Kidney (tissue), 14 donors: ENCODE measurements around the gene SHPK. TPM values are rescaled to one million over a fixed set of nuclear protein-coding genes. Genes with fewer than 3 reads are reported as not detected.
A peak's percentile ranks its signal among the peaks of the same experiment; 100 is the strongest.

Source experiments
- DNase-seq, 5 donors: peaks; one replicate each; pipeline ENCODE4 v3.0.0-alpha.2; 2013 to 2020
- FAIRE-seq: peaks from 2 replicates; lab custom pipeline; 2012; peaks lifted over from hg19 to GRCh38; lab: Jason Lieb, UNC
- H3K27ac ChIP-seq, 2 donors: one replicate each; pipeline ENCODE4 v1.7.0; 2013; ENCODE audit warnings: low read depth in 2 of 2, low read length in 2 of 2, inconsistent platforms in 1 of 2
- H3K27me3 ChIP-seq: one replicate; pipeline ENCODE4 v1.7.1; 2013; ENCODE audit warnings: low read length, inconsistent platforms; ENCODE audit not compliant: control insufficient read depth, insufficient read depth
- H3K36me3 ChIP-seq, 3 donors: one replicate each; pipeline versions ENCODE4 v1.7.0 to v1.7.1; 2013; ENCODE audit warnings: low read length in 3 of 3, control low read depth in 1 of 3, inconsistent platforms in 1 of 3; ENCODE audit not compliant: insufficient read depth in 3 of 3, control insufficient read depth in 2 of 3
- H3K4me1 ChIP-seq, 3 donors: one replicate each; pipeline versions ENCODE4 v1.7.0 to v1.7.1; 2013; ENCODE audit warnings: low read length in 3 of 3, inconsistent platforms in 1 of 3, low read depth in 1 of 3; ENCODE audit not compliant: control insufficient read depth in 2 of 3, insufficient read depth in 2 of 3
- H3K4me3 ChIP-seq, 3 donors: one replicate each; pipeline versions ENCODE4 v1.7.0 to v1.8.1; 2013; ENCODE audit warnings: low read length in 3 of 3, control low read depth in 1 of 3, inconsistent platforms in 1 of 3
- H3K9ac ChIP-seq, 3 donors: one replicate each; pipeline versions ENCODE4 v1.7.0 to v1.7.1; 2013; ENCODE audit warnings: low read length in 3 of 3, control low read depth in 1 of 3, inconsistent platforms in 1 of 3
- H3K9me3 ChIP-seq, 3 donors: one replicate each; pipeline versions ENCODE4 v1.7.0 to v1.7.1; 2013; ENCODE audit warnings: low read length in 3 of 3, control low read depth in 1 of 3, inconsistent platforms in 1 of 3; ENCODE audit not compliant: control insufficient read depth in 2 of 3, insufficient read depth in 1 of 3
- intact Hi-C: fragments of 100-400 bp; cut with DNase I; formaldehyde crosslinking; loops from one replicate; pipeline ENCODE4 v1.11.1; 2022
- polyA plus RNA-seq: library from polyadenylated mRNA; stranded (reverse); fragments of 350-450 nt; fragmentation: Illumina TruSeq; extraction: RNeasy Lipid Tissue Mini Kit (QIAGEN cat#74804); gene quantifications from one replicate; pipeline ENCODE4 v1.2.3, GENCODE V29; 2014; ENCODE audit warnings: low read depth, low replicate concordance; ENCODE audit not compliant: insufficient read depth
- total RNA-seq: library from RNA; stranded (reverse); fragmentation: NEBNext Ultra II Directional; extraction: Animal tissue kit (Norgen Biotek cat#: 25700); gene quantifications from one replicate; pipeline ENCODE4 v1.2.1, GENCODE V29; 2021
- TF ChIP-seq, protein P1 (sequence below): IDR thresholded peaks from 3 replicates; pipeline ENCODE4 v1.5.1; 2012; ENCODE audit warnings: mild to moderate bottlenecking, moderate library complexity, borderline replicate concordance; ENCODE audit not compliant: insufficient read depth; ENCODE audit errors: extremely low read depth
- donor health status: control.
- donor health status: control.
- donor health status: control.
- donor health status: control.
- donor health status: control.
- donor health status: DM: yes; HTN: yes; CAD: no.
- donor health status: Normal renal cell carcinoma (clear cell type).

SHPK gene
- total and polyA plus RNA-seq, 2 donors from 2014 or later, result 9.2 to 17.5 TPM

DNA sequence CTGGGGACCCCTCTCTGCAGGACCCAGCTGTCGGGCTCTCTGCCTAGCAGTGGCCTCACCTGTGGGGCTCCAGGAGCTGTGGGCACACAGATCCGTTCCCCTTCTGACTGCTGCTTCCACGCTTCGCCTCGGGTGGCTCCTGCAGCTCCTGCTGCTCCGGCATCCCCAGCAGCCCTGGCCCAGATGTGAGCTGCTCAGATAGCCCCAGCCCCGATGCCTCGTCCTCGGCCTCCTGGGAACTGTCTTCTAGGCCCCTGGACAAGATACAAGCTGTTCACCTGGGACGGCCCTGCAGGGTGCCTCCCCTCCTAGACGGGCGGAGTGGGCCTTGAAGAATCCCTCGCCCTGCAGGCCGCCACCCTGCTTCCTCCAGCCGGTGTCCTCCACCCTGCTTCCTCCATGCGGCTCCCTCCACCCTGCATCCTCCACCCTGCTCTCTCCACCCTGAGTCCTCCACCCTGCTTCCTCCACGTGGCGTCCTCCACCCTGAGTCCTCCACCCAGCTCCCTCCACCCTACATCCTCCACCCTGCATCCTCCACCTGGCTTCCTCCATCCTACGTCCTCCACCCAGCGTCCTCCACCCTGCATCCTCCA is 43.6 kb upstream of the SHPK start:
- H3K9ac ChIP-seq, result no peak overlapping the region
- no peaks in the 10 kb centered on the region for H3K36me3 ChIP-seq
- intact Hi-C loops, result loop anchor here (5.0 kb wide), 1 partner anchor 48 kb away; no protein-coding TSS in a partner anchor
- FAIRE-seq (no peak), DNase-seq (peak in 1 of 5 donors; percentile 63)
- H3K4me3 ChIP-seq, result no peak overlapping the region
- TF ChIP-seq, protein P1, sequence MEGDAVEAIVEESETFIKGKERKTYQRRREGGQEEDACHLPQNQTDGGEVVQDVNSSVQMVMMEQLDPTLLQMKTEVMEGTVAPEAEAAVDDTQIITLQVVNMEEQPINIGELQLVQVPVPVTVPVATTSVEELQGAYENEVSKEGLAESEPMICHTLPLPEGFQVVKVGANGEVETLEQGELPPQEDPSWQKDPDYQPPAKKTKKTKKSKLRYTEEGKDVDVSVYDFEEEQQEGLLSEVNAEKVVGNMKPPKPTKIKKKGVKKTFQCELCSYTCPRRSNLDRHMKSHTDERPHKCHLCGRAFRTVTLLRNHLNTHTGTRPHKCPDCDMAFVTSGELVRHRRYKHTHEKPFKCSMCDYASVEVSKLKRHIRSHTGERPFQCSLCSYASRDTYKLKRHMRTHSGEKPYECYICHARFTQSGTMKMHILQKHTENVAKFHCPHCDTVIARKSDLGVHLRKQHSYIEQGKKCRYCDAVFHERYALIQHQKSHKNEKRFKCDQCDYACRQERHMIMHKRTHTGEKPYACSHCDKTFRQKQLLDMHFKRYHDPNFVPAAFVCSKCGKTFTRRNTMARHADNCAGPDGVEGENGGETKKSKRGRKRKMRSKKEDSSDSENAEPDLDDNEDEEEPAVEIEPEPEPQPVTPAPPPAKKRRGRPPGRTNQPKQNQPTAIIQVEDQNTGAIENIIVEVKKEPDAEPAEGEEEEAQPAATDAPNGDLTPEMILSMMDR, result no peak
- no peaks in the 10 kb centered on the region for H3K9me3 ChIP-seq
- no peaks in the 10 kb centered on the region for H3K27me3 ChIP-seq
- no peaks in the 10 kb centered on the region for H3K4me1 ChIP-seq
- no peak overlapping the region for H3K27ac ChIP-seq

DNA sequence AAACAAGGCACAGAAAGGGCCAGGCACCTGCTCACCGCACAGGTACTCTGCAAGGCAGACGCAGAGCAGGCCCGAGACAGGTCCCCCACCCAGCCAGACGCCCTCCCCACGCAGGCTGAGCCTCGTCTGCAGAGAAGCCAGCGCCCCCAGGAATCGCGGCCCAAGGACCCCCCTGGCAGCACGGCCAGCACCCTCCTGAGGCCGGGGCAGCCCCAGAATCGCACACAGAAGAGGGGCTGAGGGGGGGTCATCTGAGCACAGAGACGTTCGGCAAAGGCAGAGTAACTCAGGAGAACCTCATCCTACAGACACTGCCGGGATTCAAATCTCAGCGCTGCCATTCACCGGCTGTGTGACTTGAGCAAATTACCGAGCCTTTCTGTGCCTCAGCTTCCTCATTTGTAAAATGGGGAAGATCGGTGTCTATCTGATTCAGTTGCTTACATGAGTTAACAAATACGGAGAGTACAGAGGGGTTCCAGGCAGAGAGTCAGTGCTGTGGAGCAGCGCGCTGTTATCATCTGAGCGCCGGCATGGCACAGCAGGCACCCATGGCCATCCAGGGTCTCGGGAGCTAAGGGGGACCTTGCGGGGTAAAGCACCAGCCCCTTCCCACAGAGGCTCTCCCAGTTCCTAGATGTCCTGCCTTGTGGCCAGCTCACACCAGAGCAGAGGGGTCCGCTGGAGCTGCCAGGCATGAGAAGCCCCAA is 42.9 kb upstream of the SHPK start:
- DNase-seq (peak in 1 of 5 donors; percentile 57), FAIRE-seq (no peak)
- no peaks in the 10 kb centered on the region for H3K4me1 ChIP-seq
- no peaks in the 10 kb centered on the region for H3K36me3 ChIP-seq
- intact Hi-C loops, result loop anchor here (5.0 kb wide), 1 partner anchor 48 kb away; no protein-coding TSS in a partner anchor
- H3K4me3 ChIP-seq, result no peak overlapping the region
- H3K27ac ChIP-seq, result no peak overlapping the region
- TF ChIP-seq, protein P1, result no peak
- H3K27me3 ChIP-seq, result no peaks in the 10 kb centered on the region
- H3K9me3 ChIP-seq, result no peaks in the 10 kb centered on the region
- no peak overlapping the region for H3K9ac ChIP-seq

DNA sequence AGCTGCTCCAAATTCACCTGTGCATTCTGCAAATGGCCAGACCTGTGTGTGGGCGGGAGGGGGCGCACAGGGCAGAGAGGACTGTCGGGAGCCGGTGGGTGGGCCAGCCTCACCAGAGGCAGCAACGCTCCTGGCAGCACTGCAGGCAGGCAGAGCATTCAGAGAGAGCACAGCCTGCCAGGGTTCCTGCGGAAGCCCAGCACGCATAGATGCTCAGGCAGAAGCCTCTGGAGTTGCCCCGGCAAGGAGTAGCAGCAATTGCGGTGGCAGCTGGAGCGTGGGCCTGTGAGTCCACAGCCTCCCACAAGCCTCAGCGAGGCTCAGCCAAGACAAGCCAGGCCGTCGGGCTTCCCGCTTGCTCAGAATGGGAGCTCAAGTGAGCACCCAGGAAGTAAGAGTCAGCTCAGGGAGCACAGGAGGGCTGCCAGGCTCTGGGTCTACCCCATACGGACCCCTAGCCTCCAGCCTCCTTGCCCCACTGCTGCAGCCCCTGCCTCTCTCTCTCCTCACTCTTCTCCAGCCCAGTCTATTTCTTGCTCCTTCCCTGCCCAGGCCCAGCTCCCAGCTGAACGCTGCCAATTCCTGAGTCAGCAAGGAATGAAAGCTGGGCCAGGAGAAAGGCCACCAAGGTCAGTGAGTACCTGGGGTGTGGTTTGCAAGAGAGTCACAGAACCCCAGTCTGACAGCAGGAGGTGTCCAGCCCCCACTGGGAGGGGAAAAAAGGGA is 42.2 kb upstream of the SHPK start:
- no peak for DNase-seq
- Histone ChIP-seq H3K4me1 (no peaks in the 10 kb centered on the region), H3K27ac (no peak overlapping the region), H3K9me3 (no peaks in the 10 kb centered on the region), H3K9ac (no peak overlapping the region), H3K36me3 (no peaks in the 10 kb centered on the region), H3K4me3 (no peak overlapping the region), H3K27me3 (no peaks in the 10 kb centered on the region)
- no peak for FAIRE-seq
- TF ChIP-seq, protein P1, result no peak
- intact Hi-C loops, result loop anchor here (5.0 kb wide), 1 partner anchor 49 kb away; no protein-coding TSS in a partner anchor
